Endothelial cell of umbilical vein (primary cell): ENCODE measurements around the gene ARID1B. TPM values are rescaled to one million over a fixed set of nuclear protein-coding genes. Genes with fewer than 3 reads are reported as not detected.

Experiments used
- BruUV-seq: library from RNA; stranded (reverse); fragments of 400-500 nt; replicated peaks from 2 replicates; lab custom pipeline; 2021; lab: Mats Ljungman, UMichigan
- CTCF ChIA-PET: fragments of 300-600, 350-600 bp; sonication (Branson Sonifier 250); formaldehyde crosslinking; loops from one replicate; lab custom pipeline; 2021; ENCODE audit warnings: antibody characterized with exemption, inconsistent platforms; lab: Charles Lee
- POLR2A ChIA-PET: fragments of 300-600, 350-600 bp; sonication (Branson Sonifier 250); formaldehyde crosslinking; loops from one replicate; lab custom pipeline; 2021; ENCODE audit warnings: antibody characterized with exemption, inconsistent platforms; lab: Charles Lee
- DNase-seq: peaks from one replicate; pipeline ENCODE4 v3.0.0-alpha.2; 2011; ENCODE audit warnings: low read depth, low spot score
- FAIRE-seq: peaks from 2 replicates; lab custom pipeline; 2011; peaks lifted over from hg19 to GRCh38; lab: Jason Lieb, UNC
- H2AFZ ChIP-seq: 2 replicates; pipeline ENCODE4 v1.6.0; 2012; ENCODE audit warnings: low read depth, low read length, control low read depth, inconsistent platforms
- H3K27ac ChIP-seq: 2 replicates; pipeline ENCODE4 v1.5.1; 2011; ENCODE audit warnings: low read depth, mild to moderate bottlenecking, control low read depth, low read length, moderate library complexity; ENCODE audit not compliant: insufficient read depth
- H3K27me3 ChIP-seq, 2 experiments: 2 replicates each; pipeline versions ENCODE4 v1.6.0 to v1.6.1; 2011; ENCODE audit warnings: low read length in 2 of 2, mixed read lengths in 1 of 2; ENCODE audit not compliant: control insufficient read depth in 2 of 2, insufficient read depth in 2 of 2
- H3K36me3 ChIP-seq, 2 experiments: 2 replicates in 1 of 2; 3 replicates in 1 of 2; pipeline ENCODE4 v1.5.1; 2011; ENCODE audit warnings: low read length in 2 of 2, mild to moderate bottlenecking in 1 of 2, moderate library complexity in 1 of 2; ENCODE audit not compliant: control insufficient read depth in 2 of 2, insufficient read depth in 2 of 2; ENCODE audit errors: extremely low read depth in 1 of 2
- H3K4me1 ChIP-seq: 3 replicates; pipeline ENCODE4 v1.5.1; 2011; ENCODE audit warnings: mild to moderate bottlenecking, low read length; ENCODE audit not compliant: control insufficient read depth, insufficient read depth; ENCODE audit errors: extremely low read depth
- H3K4me2 ChIP-seq: 2 replicates; pipeline ENCODE4 v1.6.1; 2011; ENCODE audit warnings: low read length, control low read depth, mixed read lengths; ENCODE audit not compliant: insufficient read depth
- H3K4me3 ChIP-seq, 3 experiments: fragments of 200-600 bp in 1 of 3; sonication (generic), shearing (Covaris generic) in 1 of 3; replicated peaks in 1 of 3; 2 replicates each; pipeline ENCODE4 v1.5.1; 2011 to 2016; ENCODE audit warnings: control low read depth in 3 of 3, low read length in 3 of 3, mild to moderate bottlenecking in 2 of 3, inconsistent platforms in 1 of 3, low read depth in 1 of 3, moderate library complexity in 1 of 3; ENCODE audit not compliant: insufficient read depth in 1 of 3
- H3K79me2 ChIP-seq: 2 replicates; pipeline ENCODE4 v1.6.0; 2012; ENCODE audit warnings: low read length, inconsistent platforms; ENCODE audit not compliant: control insufficient read depth, insufficient read depth
- H3K9ac ChIP-seq: replicated peaks from 2 replicates; pipeline ENCODE3; 2011; ENCODE audit warnings: low read length, control low read depth; ENCODE audit not compliant: insufficient read depth; ENCODE audit errors: extremely low read depth
- H3K9me1 ChIP-seq: replicated peaks from 3 replicates; pipeline ENCODE4 v1.6.0; 2011; ENCODE audit warnings: mild to moderate bottlenecking, low read length; ENCODE audit not compliant: control insufficient read depth, insufficient read depth; ENCODE audit errors: extremely low read depth
- H3K9me3 ChIP-seq: replicated peaks from 2 replicates; pipeline ENCODE4 v1.5.1; 2012; ENCODE audit warnings: low read length, inconsistent platforms; ENCODE audit not compliant: control insufficient read depth, insufficient read depth
- H4K20me1 ChIP-seq: replicated peaks from 2 replicates; pipeline ENCODE3; 2011; ENCODE audit warnings: mild to moderate bottlenecking, low read length; ENCODE audit not compliant: control insufficient read depth, insufficient read depth; ENCODE audit errors: extremely low read depth
- CTCF ChIP-seq, 2 donors: IDR thresholded peaks; 1 replicate in 1 of 2; 2 replicates in 1 of 2; pipeline ENCODE4 v1.5.1; 2011; ENCODE audit warnings: low read length in 2 of 2, mild to moderate bottlenecking in 2 of 2, moderate library complexity in 2 of 2, control low read depth in 1 of 2, inconsistent platforms in 1 of 2, low read depth in 1 of 2; ENCODE audit not compliant: insufficient read depth in 1 of 2; ENCODE audit errors: extremely low read depth in 1 of 2
- FOS ChIP-seq: IDR thresholded peaks from 2 replicates; pipeline ENCODE4 v1.6.1; 2011; ENCODE audit warnings: mild to moderate bottlenecking, low read length, moderate library complexity, borderline replicate concordance; ENCODE audit not compliant: insufficient read depth
- GATA2 ChIP-seq: IDR thresholded peaks from 2 replicates; pipeline ENCODE4 v1.7.0; 2011; ENCODE audit warnings: low read depth, mild to moderate bottlenecking, moderate library complexity, mixed read lengths, low read length; ENCODE audit not compliant: insufficient read length, insufficient read depth
- MYC ChIP-seq: IDR thresholded peaks from one replicate; pipeline ENCODE4 v1.6.1; 2011; ENCODE audit warnings: mild to moderate bottlenecking, low read depth, low read length
- POLR2A ChIP-seq: IDR thresholded peaks from 2 replicates; pipeline ENCODE4 v1.6.1; 2012; ENCODE audit warnings: low read depth, mild to moderate bottlenecking, control low read depth, low read length
- POLR2AphosphoS5 ChIP-seq: IDR thresholded peaks from 2 replicates; pipeline ENCODE4 v1.6.1; 2012; ENCODE audit warnings: low read depth, mild to moderate bottlenecking, control low read depth, low read length, moderate library complexity; ENCODE audit not compliant: insufficient read depth
- dilution Hi-C: fragments of 300-500 bp; cut with MboI; formaldehyde crosslinking; loops from one replicate; pipeline ENCODE4 v1.15.0; 2019; ENCODE audit warnings: low sequenced_read_pairs; ENCODE audit not compliant: extremely low pct_ligation_motif_present
- intact Hi-C: fragments of 100-400 bp; cut with micrococcal nuclease; formaldehyde crosslinking; loops from one replicate; pipeline ENCODE4 v1.10.0; 2022
- polyA plus RNA-seq, 4 experiments: library from polyadenylated mRNA; depleted of rRNA in 3 of 4; stranded (reverse) in 3 of 4; unstranded in 1 of 4; fragments of >200 nt; gene quantifications; 2 replicates each; pipeline versions ENCODE4 v1.2.1 to v1.2.3, GENCODE V29; 2011 to 2012; ENCODE audit warnings: missing spikeins in 1 of 4
- total RNA-seq: library from RNA; stranded (reverse); gene quantifications from 2 replicates; pipeline ENCODE4 v1.2.3, GENCODE V29; 2021

The ARID1B gene
- total and polyA plus RNA-seq, 2 donors (not counting 3 experiments of a cell fraction or from before 2014, with no cell fraction given) = 21.8 to 89.5 TPM

- no peak overlapping the region for H3K9ac ChIP-seq
- CTCF ChIA-PET = interaction anchor here (0.8 kb wide), 1 partner anchor 44 kb away, joined by 3 read pairs; no protein-coding TSS in a partner anchor
- BruUV-seq = no TSS peak
- H4K20me1 ChIP-seq = peaks cover 21% of the 10 kb centered on the region
- DNase-seq (no peak), FAIRE-seq (no peak)
- dilution Hi-C loops (no loop called here), intact Hi-C loops (no loop called here)
- no peak overlapping the region for H2AFZ ChIP-seq
- H3K27ac ChIP-seq = no peak overlapping the region
- peaks cover 16% of the 10 kb centered on the region for H3K4me1 ChIP-seq
- no peak for TF ChIP-seq MYC
- no peak for TF ChIP-seq GATA2
- TF ChIP-seq POLR2AphosphoS5 = no peak
- TF ChIP-seq FOS = no peak
- TF ChIP-seq POLR2A = no peak
- TF ChIP-seq CTCF (IDR thresholded peaks at IDR 0.05; ENCODE audit: extremely low read depth in 1 of 2, insufficient read depth in 1 of 2, low read depth in 1 of 2, low read length in 2 of 2) = no peak
- POLR2A ChIA-PET = no interaction called here
- no peaks in the 10 kb centered on the region for H3K27me3 ChIP-seq
- H3K9me3 ChIP-seq = no peaks in the 10 kb centered on the region
- no peak overlapping the region for H3K4me2 ChIP-seq
- H3K36me3 ChIP-seq = no peaks in the 10 kb centered on the region
- peaks cover 95% of the 10 kb centered on the region for H3K79me2 ChIP-seq
- no peaks in the 10 kb centered on the region for H3K9me1 ChIP-seq
- no peak overlapping the region for H3K4me3 ChIP-seq
Measured at GRCh38 chr6:156852147-156852857, 75.1 kb downstream of the ARID1B start.
